ENCODE measurements around the gene PHKG2. TPM values are rescaled to one million over a fixed set of nuclear protein-coding genes. Genes with fewer than 3 reads are reported as not detected.
A peak's percentile ranks its signal among the peaks of the same experiment; 100 is the strongest.

The PHKG2 gene
- total RNA-seq, result 10 to 100 TPM; 10.1 to 13.5 (median 12.9) TPM
- polyA plus RNA-seq, result 10 to 100 TPM; 13.2 to 21.3 (median 13.8) TPM
- long read RNA-seq, donor 1, full-length matches to known transcripts, result 7 of 7 reads
- long read RNA-seq, donor 1, partial matches to known transcripts, result 0 of 7 reads
- long read RNA-seq, donor 1, other reads (novel, unspliced or antisense), result 0 of 7 reads
- long read RNA-seq, donor 2, full-length matches to known transcripts, result 17 of 21 reads
- long read RNA-seq, donor 2, partial matches to known transcripts, result 1 of 21 reads
- long read RNA-seq, donor 2, other reads (novel, unspliced or antisense), result 3 of 21 reads

- 2 to 3% (median 2%) methylated on average over 46 to 60 of the region's 60 CpGs for WGBS, 3 donors
- Histone ChIP-seq H3K36me3 (ENCODE audit: insufficient read depth in 1 of 2, low read depth in 1 of 2) (peaks cover 0 to 53% of the 10 kb centered on the region in 2 donors), H3K27me3 (ENCODE audit: insufficient read depth in 3 of 3, low read length in 2 of 3) (no peaks in the 10 kb centered on the region), H3K4me3 (peak within 1 kb of the TSS; percentile 78), H3K4me1 (no peaks in the 10 kb centered on the region), H3K9me3 (no peaks in the 10 kb centered on the region), H3K27ac (peak within 1 kb of the TSS; percentile 81)
- intact Hi-C loops (cut with DNase I), result loop anchor here in 1 of 2 donors (5.0 kb wide), 1 partner anchor 36 kb away; no protein-coding TSS in a partner anchor
- DNase-seq, result peak; percentile 100
- TF ChIP-seq CTCF (IDR thresholded peaks at IDR 0.05), result no peak
- peak; percentile 97 to 99 (median 98) for ATAC-seq
Observed at GRCh38 chr16:30747799-30748633, at the start of gene PHKG2. PHKG2 (plus strand) TSS chr16:30748425; CDS start chr16:30748821, 396 bp downstream.

GRCh38 chr16:30698816-30699614, 49.2 kb upstream of the PHKG2 start, which contains the start of gene SRCAP:
SRCAP (plus strand) TSS chr16:30699171; CDS start chr16:30700825, 1,654 bp downstream.
- peaks cover 17% of the 10 kb centered on the region for H3K4me1 ChIP-seq
- DNase-seq (peak; percentile 89 to 95), ATAC-seq (peak; percentile 73 to 80 (median 76))
- peak within 1 kb of the TSS; percentile 98 for H3K4me3 ChIP-seq
- no peaks in the 10 kb centered on the region for H3K27me3 ChIP-seq (ENCODE audit: insufficient read depth in 3 of 3, low read length in 2 of 3)
- peak within 1 kb of the TSS; percentile 95 for H3K27ac ChIP-seq
- TF ChIP-seq CTCF (IDR thresholded peaks at IDR 0.05), result no peak
- 1 to 3% (median 2%) methylated on average over 49 to 57 of the region's 57 CpGs for WGBS, 3 donors
- no peaks in the 10 kb centered on the region for H3K9me3 ChIP-seq
- intact Hi-C loops (cut with DNase I), result loop anchor here in 1 of 2 donors (5.0 kb wide), 1 partner anchor 37 kb away; no protein-coding TSS in a partner anchor
- peaks cover under 1 to 42% of the 10 kb centered on the region in 2 donors for H3K36me3 ChIP-seq (ENCODE audit: insufficient read depth in 1 of 2, low read depth in 1 of 2)

GRCh38 chr16:30699615-30700099, 48.6 kb upstream of the PHKG2 start:
- H3K4me1 ChIP-seq, result peaks cover 17% of the 10 kb centered on the region
- peaks cover 3 to 49% of the 10 kb centered on the region in 2 donors for H3K36me3 ChIP-seq (ENCODE audit: insufficient read depth in 1 of 2, low read depth in 1 of 2)
- H3K27ac ChIP-seq, result peak overlapping the region; percentile 95
- ATAC-seq (no peak), DNase-seq (no peak)
- intact Hi-C loops (cut with DNase I), result loop anchor here (5.0 kb wide), 2 partner anchors 37 to 43 kb away; a partner anchor contains a TSS
- 46 to 55% (median 46%) methylated on average over 8 of the region's 8 CpGs for WGBS, 3 donors
- H3K27me3 ChIP-seq (ENCODE audit: insufficient read depth in 3 of 3, low read length in 2 of 3), result no peaks in the 10 kb centered on the region
- no peaks in the 10 kb centered on the region for H3K9me3 ChIP-seq
- H3K4me3 ChIP-seq, result peak overlapping the region; percentile 98
- no peak for TF ChIP-seq CTCF (IDR thresholded peaks at IDR 0.05)

- no peak for TF ChIP-seq CTCF (IDR thresholded peaks at IDR 0.05)
- peaks cover 17% of the 10 kb centered on the region for H3K4me1 ChIP-seq
- DNase-seq (no peak), ATAC-seq (no peak)
- peak overlapping the region; percentile 98 for H3K4me3 ChIP-seq
- 18 to 26% (median 23%) methylated on average over 9 of the region's 9 CpGs for WGBS, 3 donors
- H3K27ac ChIP-seq, result no peak overlapping the region
- peaks cover 5 to 57% of the 10 kb centered on the region in 2 donors for H3K36me3 ChIP-seq (ENCODE audit: insufficient read depth in 1 of 2, low read depth in 1 of 2)
- H3K9me3 ChIP-seq, result no peaks in the 10 kb centered on the region
- H3K27me3 ChIP-seq (ENCODE audit: insufficient read depth in 3 of 3, low read length in 2 of 3), result no peaks in the 10 kb centered on the region
- intact Hi-C loops (cut with DNase I), result loop anchor here in 1 of 2 donors (5.0 kb wide), 1 partner anchor 42 kb away; a partner anchor contains a TSS
Observed at GRCh38 chr16:30700491-30700890, 47.7 kb upstream of the PHKG2 start.

Data from psoas muscle (tissue), 8 donors.